ENCODE results near the gene GRK6.

DNA sequence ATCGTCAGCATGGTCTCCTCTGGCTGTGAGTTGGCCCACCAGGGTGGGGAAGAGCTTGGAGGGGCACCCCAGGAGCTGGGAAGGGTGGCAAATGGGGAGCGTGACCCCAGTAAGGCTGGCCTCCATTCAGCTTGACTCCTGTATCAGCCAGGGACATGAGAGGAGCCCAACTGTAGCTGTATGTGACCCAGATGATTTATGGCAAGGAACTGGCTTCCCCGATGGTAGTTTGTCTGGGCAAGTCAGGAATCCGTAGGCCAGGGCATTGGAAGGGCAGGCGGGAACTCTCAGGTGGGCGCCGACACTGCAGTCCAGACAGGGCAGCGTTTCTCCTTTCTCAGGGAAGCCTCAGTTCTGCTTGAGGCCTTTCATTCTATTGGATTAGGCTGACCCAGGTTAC lies 39.9 kb upstream of the GRK6 start:
- TF ChIP-seq, protein P1, sequence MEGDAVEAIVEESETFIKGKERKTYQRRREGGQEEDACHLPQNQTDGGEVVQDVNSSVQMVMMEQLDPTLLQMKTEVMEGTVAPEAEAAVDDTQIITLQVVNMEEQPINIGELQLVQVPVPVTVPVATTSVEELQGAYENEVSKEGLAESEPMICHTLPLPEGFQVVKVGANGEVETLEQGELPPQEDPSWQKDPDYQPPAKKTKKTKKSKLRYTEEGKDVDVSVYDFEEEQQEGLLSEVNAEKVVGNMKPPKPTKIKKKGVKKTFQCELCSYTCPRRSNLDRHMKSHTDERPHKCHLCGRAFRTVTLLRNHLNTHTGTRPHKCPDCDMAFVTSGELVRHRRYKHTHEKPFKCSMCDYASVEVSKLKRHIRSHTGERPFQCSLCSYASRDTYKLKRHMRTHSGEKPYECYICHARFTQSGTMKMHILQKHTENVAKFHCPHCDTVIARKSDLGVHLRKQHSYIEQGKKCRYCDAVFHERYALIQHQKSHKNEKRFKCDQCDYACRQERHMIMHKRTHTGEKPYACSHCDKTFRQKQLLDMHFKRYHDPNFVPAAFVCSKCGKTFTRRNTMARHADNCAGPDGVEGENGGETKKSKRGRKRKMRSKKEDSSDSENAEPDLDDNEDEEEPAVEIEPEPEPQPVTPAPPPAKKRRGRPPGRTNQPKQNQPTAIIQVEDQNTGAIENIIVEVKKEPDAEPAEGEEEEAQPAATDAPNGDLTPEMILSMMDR (IDR thresholded peaks at IDR 0.05): no peak
- TF ChIP-seq POLR2A (IDR thresholded peaks at IDR 0.05): no peak

All from prostate gland (tissue), 2 donors.